ENCODE results near the gene FGF16. TPM values are rescaled to one million over a fixed set of nuclear protein-coding genes. Genes with fewer than 3 reads are reported as not detected.
A peak's percentile ranks its signal among the peaks of the same experiment; 100 is the strongest.

FGF16 gene
- total RNA-seq, 1 donor from 2014 or later, result not detected

DNA sequence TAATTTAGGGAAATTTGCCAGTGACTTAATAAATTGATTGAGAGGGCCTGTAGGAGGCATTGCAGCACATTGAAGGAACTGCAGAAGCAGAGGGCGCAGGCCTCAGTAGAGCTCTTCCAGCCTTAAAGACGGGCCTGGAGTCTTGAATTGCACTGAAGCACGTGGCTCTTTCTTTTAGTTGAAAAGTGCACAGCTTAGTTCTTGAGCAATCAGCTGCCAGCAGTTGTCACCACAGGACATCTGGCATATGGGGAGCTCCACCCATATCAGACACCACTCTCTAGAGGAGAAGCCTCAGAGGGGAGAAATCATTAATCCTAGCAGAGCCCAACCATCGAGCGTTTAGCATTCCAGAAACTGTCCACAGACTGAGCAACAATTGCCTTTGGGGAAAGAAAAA, 16.0 kb upstream of the FGF16 start:
- no peaks in the 10 kb centered on the region for H3K27me3 ChIP-seq (ENCODE audit: low read depth)
- ATAC-seq (peak; percentile 43 to 51), DNase-seq (no peak)
- no peaks in the 10 kb centered on the region for H3K4me1 ChIP-seq
- H3K9me3 ChIP-seq, result no peaks in the 10 kb centered on the region
- H3K36me3 ChIP-seq, result no peaks in the 10 kb centered on the region
- H3K4me3 ChIP-seq, result no peak overlapping the region
- TF ChIP-seq, protein P1, sequence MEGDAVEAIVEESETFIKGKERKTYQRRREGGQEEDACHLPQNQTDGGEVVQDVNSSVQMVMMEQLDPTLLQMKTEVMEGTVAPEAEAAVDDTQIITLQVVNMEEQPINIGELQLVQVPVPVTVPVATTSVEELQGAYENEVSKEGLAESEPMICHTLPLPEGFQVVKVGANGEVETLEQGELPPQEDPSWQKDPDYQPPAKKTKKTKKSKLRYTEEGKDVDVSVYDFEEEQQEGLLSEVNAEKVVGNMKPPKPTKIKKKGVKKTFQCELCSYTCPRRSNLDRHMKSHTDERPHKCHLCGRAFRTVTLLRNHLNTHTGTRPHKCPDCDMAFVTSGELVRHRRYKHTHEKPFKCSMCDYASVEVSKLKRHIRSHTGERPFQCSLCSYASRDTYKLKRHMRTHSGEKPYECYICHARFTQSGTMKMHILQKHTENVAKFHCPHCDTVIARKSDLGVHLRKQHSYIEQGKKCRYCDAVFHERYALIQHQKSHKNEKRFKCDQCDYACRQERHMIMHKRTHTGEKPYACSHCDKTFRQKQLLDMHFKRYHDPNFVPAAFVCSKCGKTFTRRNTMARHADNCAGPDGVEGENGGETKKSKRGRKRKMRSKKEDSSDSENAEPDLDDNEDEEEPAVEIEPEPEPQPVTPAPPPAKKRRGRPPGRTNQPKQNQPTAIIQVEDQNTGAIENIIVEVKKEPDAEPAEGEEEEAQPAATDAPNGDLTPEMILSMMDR (IDR thresholded peaks at IDR 0.05), result no peak
- intact Hi-C loops (cut with DNase I), result no loop called here
- H3K27ac ChIP-seq, result no peak overlapping the region

DNA sequence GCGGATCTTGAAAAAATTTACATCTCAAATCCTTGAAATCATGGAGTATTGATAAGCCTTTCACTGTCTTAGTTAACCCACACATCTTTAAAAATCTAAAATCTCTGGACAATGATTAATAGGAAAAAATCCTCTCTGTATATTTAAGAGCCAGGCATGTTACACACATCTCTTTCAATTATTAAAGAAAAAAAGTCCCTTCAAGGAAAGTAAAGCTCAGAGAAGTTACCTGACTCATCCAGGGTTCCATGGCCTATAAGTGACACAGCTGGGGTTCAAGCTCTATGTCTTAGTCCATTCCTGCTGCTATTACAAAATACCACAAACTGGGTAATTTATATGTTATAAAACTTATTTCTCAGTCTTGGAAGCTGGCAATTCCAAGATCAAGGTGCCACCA, 14.2 kb upstream of the FGF16 start:
- ATAC-seq (no peak), DNase-seq (no peak)
- Histone ChIP-seq H3K4me3 (no peak overlapping the region), H3K36me3 (no peaks in the 10 kb centered on the region), H3K27ac (no peak overlapping the region), H3K27me3 (ENCODE audit: low read depth) (no peaks in the 10 kb centered on the region), H3K4me1 (no peaks in the 10 kb centered on the region), H3K9me3 (no peaks in the 10 kb centered on the region)
- TF ChIP-seq, protein P1 (IDR thresholded peaks at IDR 0.05), result no peak
- intact Hi-C loops (cut with DNase I), result no loop called here

DNA sequence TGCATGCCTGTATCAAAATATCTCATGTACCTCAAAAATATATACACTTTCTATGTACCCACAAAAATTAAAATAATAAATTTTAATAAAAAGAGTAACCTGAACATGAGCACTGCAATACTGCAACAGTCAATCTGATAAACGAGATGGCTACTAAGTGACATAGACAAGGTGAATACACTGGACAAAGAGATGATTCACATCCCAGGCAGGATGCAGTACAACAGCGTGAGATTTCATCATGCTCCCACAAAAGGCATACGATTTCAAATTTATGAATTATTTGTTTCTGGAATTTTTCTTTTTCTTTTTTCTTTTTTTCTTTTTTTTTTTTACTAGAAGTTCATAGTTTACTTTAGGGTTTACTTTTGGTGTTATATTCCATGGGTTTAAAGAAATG, 12.2 kb upstream of the FGF16 start:
- no peak overlapping the region for H3K4me3 ChIP-seq
- no peak for ATAC-seq
- no peaks in the 10 kb centered on the region for H3K27me3 ChIP-seq (ENCODE audit: low read depth)
- H3K9me3 ChIP-seq, result no peaks in the 10 kb centered on the region
- H3K36me3 ChIP-seq, result no peaks in the 10 kb centered on the region
- intact Hi-C loops (cut with DNase I), result no loop called here
- no peak overlapping the region for H3K27ac ChIP-seq
- DNase-seq, result no peak
- no peaks in the 10 kb centered on the region for H3K4me1 ChIP-seq
- TF ChIP-seq, protein P1 (IDR thresholded peaks at IDR 0.05), result no peak

- ATAC-seq, result no peak
- intact Hi-C loops (cut with DNase I), result no loop called here
- Histone ChIP-seq H3K36me3 (no peaks in the 10 kb centered on the region), H3K27ac (no peak overlapping the region), H3K9me3 (no peaks in the 10 kb centered on the region), H3K4me1 (no peaks in the 10 kb centered on the region), H3K4me3 (no peak overlapping the region), H3K27me3 (ENCODE audit: low read depth) (no peaks in the 10 kb centered on the region)
- TF ChIP-seq, protein P1 (IDR thresholded peaks at IDR 0.05), result no peak
- no peak for DNase-seq
These were observed 10.9 kb upstream of the FGF16 start for GRCh38 chrX:77436271-77436670.

DNA sequence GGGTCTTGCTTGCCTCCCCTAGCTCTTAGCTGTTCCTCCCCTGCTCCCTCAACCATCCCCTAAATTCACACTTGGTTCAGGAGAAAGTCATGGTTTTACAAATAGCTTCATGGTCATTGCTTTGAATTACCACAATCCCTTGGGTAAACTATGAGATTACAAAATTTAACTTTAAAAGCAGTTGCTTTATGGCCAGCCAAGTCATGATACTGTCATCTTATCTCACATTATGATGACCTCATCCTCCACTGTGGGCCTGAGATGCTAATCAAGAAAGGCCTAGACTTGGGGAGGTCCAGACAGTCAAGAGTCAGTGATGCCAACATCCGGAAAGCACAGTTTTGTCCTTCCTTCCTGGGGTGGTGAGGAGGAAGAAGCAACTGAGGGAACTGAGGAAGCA, 10.5 kb upstream of the FGF16 start:
- no peaks in the 10 kb centered on the region for H3K9me3 ChIP-seq
- no peaks in the 10 kb centered on the region for H3K4me1 ChIP-seq
- ATAC-seq, result no peak
- no peak overlapping the region for H3K4me3 ChIP-seq
- no peaks in the 10 kb centered on the region for H3K36me3 ChIP-seq
- H3K27ac ChIP-seq, result no peak overlapping the region
- intact Hi-C loops (cut with DNase I), result no loop called here
- no peaks in the 10 kb centered on the region for H3K27me3 ChIP-seq (ENCODE audit: low read depth)
- no peak for DNase-seq
- TF ChIP-seq, protein P1 (IDR thresholded peaks at IDR 0.05), result no peak

DNA sequence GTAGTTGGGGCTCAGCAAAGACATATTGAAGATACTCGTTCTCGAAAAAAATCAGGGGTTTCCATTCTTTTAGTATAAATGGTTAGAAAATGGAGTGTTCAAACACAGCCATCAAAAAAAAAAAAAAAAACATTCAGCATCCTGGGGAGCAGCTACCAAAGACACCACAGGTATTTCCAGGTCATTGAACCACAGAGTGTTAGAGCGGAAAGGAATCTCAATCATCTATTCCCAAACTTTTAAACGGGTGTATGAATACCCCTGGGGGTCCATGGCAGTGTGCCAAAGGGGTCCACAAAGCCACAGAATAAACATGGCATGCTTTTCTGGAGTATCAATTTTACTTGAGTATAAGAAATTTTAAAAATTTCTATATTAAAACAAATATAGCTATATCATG, 6.9 kb upstream of the FGF16 start:
- DNase-seq (no peak), ATAC-seq (no peak)
- Histone ChIP-seq H3K36me3 (no peaks in the 10 kb centered on the region), H3K9me3 (no peaks in the 10 kb centered on the region), H3K27ac (no peak overlapping the region), H3K27me3 (ENCODE audit: low read depth) (no peaks in the 10 kb centered on the region), H3K4me3 (no peak overlapping the region), H3K4me1 (no peaks in the 10 kb centered on the region)
- TF ChIP-seq, protein P1 (IDR thresholded peaks at IDR 0.05), result no peak
- intact Hi-C loops (cut with DNase I), result no loop called here
